Measurements from ENCODE around the gene ERBB4. TPM values are rescaled to one million over a fixed set of nuclear protein-coding genes. Genes with fewer than 3 reads are reported as not detected.

Gene ERBB4
- total RNA-seq, 1 experiment from 2014 or later, result 0.04 TPM

DNA sequence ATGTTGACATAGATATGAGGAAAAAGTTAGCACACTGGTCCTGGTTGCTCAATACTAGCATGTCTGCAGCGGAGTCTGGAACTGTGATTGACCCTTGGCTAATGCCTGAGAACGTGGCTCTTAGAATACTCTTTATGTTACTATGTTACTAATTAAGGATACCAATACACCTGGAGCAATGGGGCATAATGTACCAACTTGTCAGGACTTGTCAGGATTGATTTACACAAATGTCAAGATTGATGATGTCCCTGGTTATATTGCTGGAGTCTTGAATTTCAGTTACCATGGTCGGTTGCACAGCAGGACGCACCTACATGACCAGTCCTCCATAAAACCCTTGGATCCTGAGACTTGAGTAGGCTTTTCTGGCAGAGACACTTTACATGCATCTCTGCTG is 1171.3 kb downstream of the ERBB4 start:
- no peak overlapping the region for H3K4me2 ChIP-seq (ENCODE audit: insufficient read depth, insufficient read length, low read length)

More for the DNA sequence above, 1171.3 kb downstream of the ERBB4 start:
- Histone ChIP-seq H3K23me2 (ENCODE audit: insufficient read length, low read depth, low read length, poor library complexity, severe bottlenecking) (no peaks in the 10 kb centered on the region), H2AK5ac (ENCODE audit: insufficient read length, low read length) (no peak overlapping the region), H3K14ac (ENCODE audit: insufficient read depth, low read length) (no peak overlapping the region), H3K9me3 (ENCODE audit: control insufficient read depth, low read depth, low read length) (no peaks in the 10 kb centered on the region), H4K5ac (ENCODE audit: insufficient read length, low read depth, low read length) (no peak overlapping the region), H2BK120ac (ENCODE audit: low read depth, low read length, poor library complexity, severe bottlenecking) (no peak overlapping the region), H3K4me1 (ENCODE audit: insufficient read depth, low read length) (peaks cover 12% of the 10 kb centered on the region; the same call in 1 of the 2 replicates), H3K79me1 (ENCODE audit: insufficient read depth, low read depth, low read length, poor library complexity, severe bottlenecking) (no peaks in the 10 kb centered on the region), H3K79me2 (ENCODE audit: insufficient read depth, low read length) (no peaks in the 10 kb centered on the region), H3K56ac (ENCODE audit: insufficient read length, low read depth, low read length) (no peak overlapping the region), H4K91ac (ENCODE audit: insufficient read length, low read depth, low read length) (no peak overlapping the region), H3K9ac (ENCODE audit: extremely low read depth, insufficient read length, low read length) (no peak overlapping the region), H2BK12ac (ENCODE audit: insufficient read length, low read depth, low read length) (no peak overlapping the region), H4K20me1 (ENCODE audit: control insufficient read depth, insufficient read depth, insufficient read length) (no peaks in the 10 kb centered on the region), H3K4ac (ENCODE audit: low read depth, low read length) (no peak overlapping the region), H3K18ac (ENCODE audit: insufficient read length, low read depth, low read length) (no peak overlapping the region), H2BK5ac (ENCODE audit: insufficient read length, low read length) (no peak overlapping the region), H3K23ac (ENCODE audit: insufficient read length, low read depth, low read length) (no peak overlapping the region), H3K27ac (ENCODE audit: insufficient read length, low read depth, low read length) (no peak overlapping the region), H3K27me3 (ENCODE audit: insufficient read depth, low read length) (no peaks in the 10 kb centered on the region), H2AFZ (ENCODE audit: low read length) (no peak overlapping the region), H2BK20ac (ENCODE audit: low read depth, low read length, poor library complexity, severe bottlenecking) (no peak overlapping the region), H2BK15ac (ENCODE audit: low read depth, low read length) (no peak overlapping the region), H4K8ac (replicated peaks; ENCODE audit: insufficient read length, low read depth, low read length) (no peak overlapping the region), H3T11ph (ENCODE audit: low read length) (no peak overlapping the region)
- peaks cover 12 to 15% of the 10 kb centered on the region in 2 experiments for H3K9me3 Mint-ChIP-seq
- H3K27ac Mint-ChIP-seq, result no peak overlapping the region; a peak in 1 of 7 replicates
- WGBS (ENCODE audit: extremely low coverage, insufficient read length, low lambda C conversion rate), result no CpG with 5 or more reads among the region's 4 CpGs
- no peaks in the 10 kb centered on the region for H3K27me3 Mint-ChIP-seq (ENCODE audit: low read depth)
- peaks cover 29 to 39% of the 10 kb centered on the region in 2 experiments for H3K4me1 Mint-ChIP-seq
- H3K36me3 Mint-ChIP-seq (ENCODE audit: insufficient read depth in 1 of 3, low read depth in 3 of 3), result peaks cover 7 to 23% (median 12%) of the 10 kb centered on the region in 3 experiments
- TF ChIP-seq CTCF (conservative IDR thresholded peaks at IDR 0.05), result no peak
- DNase-seq, result no peak
- no peak overlapping the region for H3K4me3 Mint-ChIP-seq

Data from H9 (cell line).